ENCODE results near the gene ZNF638. TPM values are rescaled to one million over a fixed set of nuclear protein-coding genes. Genes with fewer than 3 reads are reported as not detected.

Gene ZNF638
- total RNA-seq, 4 donors from 2014 or later: 191 to 233 (median 215) TPM

- TF ChIP-seq CTCF (IDR thresholded peaks at IDR 0.05; ENCODE audit: low read depth): no peak
These were observed 38.4 kb downstream of the ZNF638 start for GRCh38 chr2:71370015-71370414.

- TF ChIP-seq CTCF (IDR thresholded peaks at IDR 0.05; ENCODE audit: low read depth): no peak
These were observed 40.5 kb downstream of the ZNF638 start for GRCh38 chr2:71372042-71372441.

GRCh38 chr2:71379086-71379485 is 47.5 kb downstream of the ZNF638 start:
- no peak for TF ChIP-seq CTCF (IDR thresholded peaks at IDR 0.05; ENCODE audit: low read depth)

GRCh38 chr2:71380665-71381064 is 49.1 kb downstream of the ZNF638 start:
- TF ChIP-seq CTCF (IDR thresholded peaks at IDR 0.05; ENCODE audit: low read depth): no peak

GRCh38 chr2:71385012-71385411 is 53.4 kb downstream of the ZNF638 start:
- no peak for TF ChIP-seq CTCF (IDR thresholded peaks at IDR 0.05; ENCODE audit: low read depth)

- no peak for TF ChIP-seq CTCF (IDR thresholded peaks at IDR 0.05; ENCODE audit: low read depth)
These were observed 56.6 kb downstream of the ZNF638 start for GRCh38 chr2:71388214-71388613.

GRCh38 chr2:71389384-71390072 is 57.9 kb downstream of the ZNF638 start:
- no peak for TF ChIP-seq CTCF (IDR thresholded peaks at IDR 0.05; ENCODE audit: low read depth)

All from subcutaneous adipose tissue (tissue), 4 donors.